Colonic mucosa (tissue), 4 donors: Measurements from ENCODE around the gene ITGB4. TPM values are rescaled to one million over a fixed set of nuclear protein-coding genes. Genes with fewer than 3 reads are reported as not detected.

Experiments
- DNase-seq: peaks from one replicate; pipeline ENCODE4 v3.0.0-alpha.2; 2020
- H3K27ac ChIP-seq: fragments of 200-600 bp; one replicate; pipeline ENCODE4 v1.8.0; 2021
- H3K27me3 ChIP-seq: fragments of 200-600 bp; one replicate; pipeline ENCODE4 v1.8.0; 2021
- H3K36me3 ChIP-seq: fragments of 200-600 bp; one replicate; pipeline ENCODE4 v1.8.0; 2021
- H3K4me1 ChIP-seq: fragments of 200-600 bp; one replicate; pipeline ENCODE4 v1.8.0; 2021; ENCODE audit warnings: mild to moderate bottlenecking
- H3K4me3 ChIP-seq: fragments of 200-600 bp; one replicate; pipeline ENCODE4 v1.8.0; 2021
- H3K9ac ChIP-seq, 2 donors: one replicate each; pipeline ENCODE4 v1.7.0; 2013; ENCODE audit warnings: control low read depth in 2 of 2, low read depth in 2 of 2, low read length in 2 of 2
- H3K9me3 ChIP-seq: fragments of 200-600 bp; one replicate; pipeline ENCODE4 v1.8.0; 2021
- CTCF ChIP-seq: fragments of 200-600 bp; IDR thresholded peaks from one replicate; pipeline ENCODE4 v1.8.0; 2022; ENCODE audit warnings: antibody characterized with exemption, mild to moderate bottlenecking
- intact Hi-C: fragments of 100-400 bp; cut with DNase I; formaldehyde crosslinking; loops from one replicate; pipeline ENCODE4 v1.14.1; 2022
- total RNA-seq, 2 donors: library from RNA; stranded (reverse); fragmentation: NEBNext Ultra II Directional in 1 of 2; extraction: Animal tissue kit (Norgen Biotek cat#: 25700) in 1 of 2; gene quantifications; one replicate each; pipeline ENCODE4 v1.2.1, GENCODE V29; 2021
- donor health status: healthy.
- donor health status: DM: no; HTN: no; CAD: no.
- donor health status: DM: no; HTN: no; CAD: no.

ITGB4 gene
- total RNA-seq, 2 donors from 2014 or later, result 267 to 272 TPM

- Histone ChIP-seq H3K36me3 (no peaks in the 10 kb centered on the region), H3K9ac (no peak overlapping the region), H3K27me3 (no peaks in the 10 kb centered on the region), H3K4me3 (no peak overlapping the region), H3K4me1 (no peaks in the 10 kb centered on the region), H3K27ac (no peak overlapping the region), H3K9me3 (no peaks in the 10 kb centered on the region)
- no peak for TF ChIP-seq CTCF
- DNase-seq, result no peak
- intact Hi-C loops, result no loop called here
Measured at GRCh38 chr17:75742337-75742736, 21.1 kb downstream of the ITGB4 start.

GRCh38 chr17:75743625-75744206 is 22.5 kb downstream of the ITGB4 start:
- no peak for TF ChIP-seq CTCF
- intact Hi-C loops, result no loop called here
- H3K9ac ChIP-seq, result no peak overlapping the region

GRCh38 chr17:75748706-75749105 is 27.4 kb downstream of the ITGB4 start:
- intact Hi-C loops, result loop anchor here (2.0 to 5.0 kb wide), 2 partner anchors 72 to 116 kb away; partner anchors contain the start of gene SMIM5
- H3K27ac ChIP-seq, result no peak overlapping the region
- no peak for DNase-seq
- peaks cover 16% of the 10 kb centered on the region for H3K36me3 ChIP-seq
- no peaks in the 10 kb centered on the region for H3K9me3 ChIP-seq
- H3K4me3 ChIP-seq, result no peak overlapping the region
- no peak for TF ChIP-seq CTCF
- no peak overlapping the region for H3K9ac ChIP-seq
- no peaks in the 10 kb centered on the region for H3K27me3 ChIP-seq
- H3K4me1 ChIP-seq, result no peaks in the 10 kb centered on the region

More at GRCh38 chr17:75743625-75744206, 22.5 kb downstream of the ITGB4 start:
- DNase-seq, result no peak
- Histone ChIP-seq H3K27ac (no peak overlapping the region), H3K27me3 (no peaks in the 10 kb centered on the region), H3K4me3 (no peak overlapping the region), H3K4me1 (no peaks in the 10 kb centered on the region), H3K36me3 (no peaks in the 10 kb centered on the region), H3K9me3 (no peaks in the 10 kb centered on the region)

- DNase-seq, result peak; percentile 87
- Histone ChIP-seq H3K27me3 (no peaks in the 10 kb centered on the region), H3K36me3 (peaks cover 20% of the 10 kb centered on the region), H3K4me1 (no peaks in the 10 kb centered on the region), H3K9me3 (no peaks in the 10 kb centered on the region), H3K27ac (no peak overlapping the region), H3K4me3 (no peak overlapping the region), H3K9ac (no peak overlapping the region)
- intact Hi-C loops, result loop anchor here (2.0 to 5.0 kb wide), 2 partner anchors 73 to 117 kb away; partner anchors contain the start of gene SMIM5
- TF ChIP-seq CTCF, result peak; percentile 92
Measured at GRCh38 chr17:75749545-75750389, 28.5 kb downstream of the ITGB4 start.

GRCh38 chr17:75750661-75751423 is 29.6 kb downstream of the ITGB4 start:
- Histone ChIP-seq H3K4me3 (no peak overlapping the region), H3K4me1 (no peaks in the 10 kb centered on the region), H3K9me3 (no peaks in the 10 kb centered on the region), H3K27ac (no peak overlapping the region), H3K36me3 (peaks cover 26% of the 10 kb centered on the region), H3K27me3 (no peaks in the 10 kb centered on the region), H3K9ac (no peak overlapping the region)
- intact Hi-C loops, result no loop called here
- no peak for TF ChIP-seq CTCF
- DNase-seq, result no peak
